Tibial nerve (tissue), 3 donors: ENCODE measurements around the gene MAST2.

Experiments used
- POLR2A ChIP-seq, 2 donors: fragments of 450-650 bp; IDR thresholded peaks; one replicate each; pipeline ENCODE4 v1.6.1; 2017; ENCODE audit warnings: antibody characterized with exemption in 2 of 2, mild to moderate bottlenecking in 2 of 2, moderate library complexity in 2 of 2
- TF ChIP-seq, protein P1 (sequence below), 5 experiments: fragments of 200-600 bp in 3 of 5; fragments of 450-650 bp in 2 of 5; sonication (generic) in 3 of 5; IDR thresholded peaks; one replicate each; pipeline ENCODE4 v1.5.1; 2016 to 2019; ENCODE audit warnings: antibody characterized with exemption in 5 of 5, mild to moderate bottlenecking in 3 of 5, moderate library complexity in 2 of 5

DNA sequence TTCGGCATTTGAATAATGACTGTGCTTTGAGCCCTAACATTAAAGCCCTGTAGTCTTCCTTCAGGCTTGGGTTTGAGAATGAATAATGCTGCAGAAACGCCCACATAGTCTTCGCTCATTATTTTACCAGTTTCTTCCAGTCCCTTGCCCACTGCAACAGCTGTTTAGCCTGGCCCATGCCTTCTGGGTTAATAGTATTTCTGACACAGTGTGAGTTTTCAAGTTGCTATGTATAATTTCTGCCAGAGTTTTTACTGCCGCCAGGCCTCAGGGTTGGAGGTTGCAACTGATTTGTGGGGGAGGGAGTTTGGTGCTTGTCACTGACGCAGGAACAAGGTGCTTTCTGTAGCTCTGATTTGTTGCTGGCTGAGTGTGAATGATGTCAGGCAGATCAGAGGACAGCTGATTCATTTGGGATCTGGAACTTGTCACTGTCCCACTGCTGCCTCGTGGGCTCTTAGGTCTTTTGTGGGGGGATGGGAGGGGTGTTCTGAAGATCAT lies 109.8 kb downstream of the MAST2 start:
- no peak for TF ChIP-seq POLR2A (IDR thresholded peaks at IDR 0.05)
- TF ChIP-seq, protein P1, sequence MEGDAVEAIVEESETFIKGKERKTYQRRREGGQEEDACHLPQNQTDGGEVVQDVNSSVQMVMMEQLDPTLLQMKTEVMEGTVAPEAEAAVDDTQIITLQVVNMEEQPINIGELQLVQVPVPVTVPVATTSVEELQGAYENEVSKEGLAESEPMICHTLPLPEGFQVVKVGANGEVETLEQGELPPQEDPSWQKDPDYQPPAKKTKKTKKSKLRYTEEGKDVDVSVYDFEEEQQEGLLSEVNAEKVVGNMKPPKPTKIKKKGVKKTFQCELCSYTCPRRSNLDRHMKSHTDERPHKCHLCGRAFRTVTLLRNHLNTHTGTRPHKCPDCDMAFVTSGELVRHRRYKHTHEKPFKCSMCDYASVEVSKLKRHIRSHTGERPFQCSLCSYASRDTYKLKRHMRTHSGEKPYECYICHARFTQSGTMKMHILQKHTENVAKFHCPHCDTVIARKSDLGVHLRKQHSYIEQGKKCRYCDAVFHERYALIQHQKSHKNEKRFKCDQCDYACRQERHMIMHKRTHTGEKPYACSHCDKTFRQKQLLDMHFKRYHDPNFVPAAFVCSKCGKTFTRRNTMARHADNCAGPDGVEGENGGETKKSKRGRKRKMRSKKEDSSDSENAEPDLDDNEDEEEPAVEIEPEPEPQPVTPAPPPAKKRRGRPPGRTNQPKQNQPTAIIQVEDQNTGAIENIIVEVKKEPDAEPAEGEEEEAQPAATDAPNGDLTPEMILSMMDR (IDR thresholded peaks at IDR 0.05) = no peak
